Activated T-cell treated with anti-CD3 and anti-CD28 coated beads for 1 hour (primary cell): ENCODE results near the gene FILIP1.

Experiments used
- DNase-seq: peaks from one replicate; pipeline ENCODE4 v3.0.0-alpha.2; 2020; ENCODE audit warnings: low read depth

Gene FILIP1

DNA sequence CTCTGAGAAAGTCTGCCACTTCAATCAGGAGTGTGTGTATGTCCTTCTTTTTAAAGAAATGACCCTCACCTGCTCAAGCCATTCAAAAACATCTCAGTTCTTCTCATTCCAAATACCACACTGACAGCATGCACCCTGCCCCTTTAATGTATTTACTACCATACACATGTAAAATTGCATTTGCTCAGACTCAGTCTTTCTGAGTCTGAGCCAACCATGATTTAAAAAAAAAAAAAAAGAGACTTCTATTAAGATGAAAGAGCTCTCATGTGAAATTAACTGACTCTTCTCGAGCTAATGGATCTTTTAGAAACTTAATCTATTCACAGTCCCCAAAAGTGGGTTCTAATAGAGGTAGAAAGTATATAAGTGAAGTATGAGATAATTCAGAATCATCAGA is 1.4 kb upstream of the FILIP1 start:
- no peak for DNase-seq

DNA sequence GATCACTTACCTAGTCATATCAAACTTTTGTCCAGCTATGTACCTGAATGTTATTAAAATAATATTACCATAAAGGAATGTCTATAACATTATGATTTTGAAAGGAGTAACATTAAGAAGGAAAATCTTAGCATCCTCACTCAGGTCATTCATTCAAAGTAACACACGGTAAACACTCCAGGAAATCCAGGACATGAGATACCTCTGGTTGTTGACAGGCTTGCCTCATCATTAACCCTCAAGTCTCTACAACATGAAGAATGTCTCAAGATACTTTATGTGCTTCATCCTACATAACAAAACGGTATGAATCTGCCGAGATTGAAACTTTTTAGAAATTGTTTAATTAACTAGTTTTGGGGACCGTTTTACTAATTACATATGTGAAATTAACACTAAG is 690 bp upstream of the FILIP1 start:
- DNase-seq = no peak

DNA sequence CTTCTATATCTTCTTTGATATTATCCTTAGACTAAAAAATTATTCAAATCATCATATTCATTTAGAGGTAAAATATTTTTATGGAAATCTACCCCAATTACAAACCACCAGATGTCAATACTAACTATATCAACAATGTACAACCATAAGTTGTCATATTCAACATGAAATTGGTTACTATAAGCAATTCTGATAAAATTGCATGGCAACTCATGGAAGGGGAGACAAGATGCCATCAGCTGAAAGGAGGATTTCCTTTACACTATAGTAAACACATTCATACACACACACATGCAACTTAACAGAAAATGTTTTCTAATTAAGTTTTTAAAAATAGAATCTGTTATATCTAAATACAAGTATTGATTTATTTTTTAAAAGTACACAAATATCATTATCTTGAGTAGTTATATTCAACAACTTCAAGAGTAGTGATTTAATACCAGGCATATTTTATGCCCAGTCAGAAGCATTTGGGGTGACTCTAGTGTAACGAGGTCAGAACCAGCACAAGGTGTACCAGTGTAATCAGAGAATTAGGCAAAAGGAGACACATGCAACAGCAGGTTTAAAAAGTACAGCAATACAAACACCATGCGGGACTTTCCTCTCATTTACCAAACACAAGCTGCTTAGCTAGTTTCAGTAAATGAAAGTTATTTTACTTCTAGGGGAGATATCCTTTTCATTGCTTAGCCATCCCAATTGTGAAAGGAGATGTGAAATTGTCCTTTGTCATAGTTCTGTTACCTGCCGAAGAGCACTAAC is 1.0 kb downstream of the FILIP1 start:
- DNase-seq = no peak

DNA sequence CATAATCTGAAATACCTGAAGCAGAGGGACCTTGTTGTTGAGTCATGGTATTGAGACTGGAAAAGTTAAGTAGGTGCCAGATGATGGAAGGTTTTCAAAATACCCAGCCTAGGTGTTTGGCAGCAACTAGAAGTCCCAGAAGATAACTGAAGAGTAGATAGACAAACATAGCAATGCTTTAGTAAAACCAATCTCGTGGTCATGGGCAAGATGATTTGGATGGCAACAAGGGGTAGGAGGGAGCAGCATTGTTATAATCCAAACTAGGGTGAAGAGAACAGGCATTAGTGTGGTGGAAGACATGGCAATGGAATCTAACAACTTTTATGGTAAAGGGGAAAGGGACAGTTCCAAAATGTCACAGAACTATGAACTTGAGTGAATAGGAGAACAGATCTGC is 2.3 kb downstream of the FILIP1 start:
- no peak for DNase-seq

DNA sequence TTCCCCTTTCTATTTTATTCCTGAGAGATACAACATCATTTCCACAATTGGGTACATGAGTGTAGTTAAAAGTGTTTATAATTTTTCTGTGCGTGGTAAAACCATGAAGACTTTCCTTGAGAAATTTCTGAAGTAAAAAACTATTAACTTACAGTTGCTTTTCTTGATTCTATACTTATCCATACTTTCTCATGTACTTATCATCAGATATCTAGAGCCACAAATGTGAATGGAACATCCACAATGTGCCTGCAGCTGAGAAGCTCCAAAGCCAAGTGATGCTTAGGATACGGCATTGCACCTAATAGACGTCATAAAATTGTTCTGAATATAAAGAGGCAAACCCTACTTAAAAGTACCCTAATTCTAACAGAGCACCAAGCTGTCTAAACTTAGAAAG is 2.9 kb downstream of the FILIP1 start:
- no peak for DNase-seq

DNA sequence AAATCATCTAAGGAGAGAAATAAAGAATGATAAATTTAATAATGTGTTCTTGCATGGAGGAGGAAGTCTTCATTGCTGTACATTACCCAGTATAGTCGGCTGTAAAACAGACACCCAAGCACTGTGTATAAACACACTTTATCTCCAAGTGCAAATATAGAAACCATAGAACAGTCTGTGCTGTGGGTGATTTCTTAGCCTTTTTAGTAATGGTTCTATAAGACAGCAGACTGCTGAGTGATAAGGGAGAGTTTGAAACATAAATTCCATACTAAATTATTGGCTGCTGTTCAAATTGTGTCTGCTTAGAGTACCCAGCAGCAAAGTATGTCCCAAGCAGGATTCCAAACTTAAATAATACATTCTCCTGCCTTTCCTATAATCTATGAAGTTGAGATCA is 4.6 kb downstream of the FILIP1 start:
- no peak for DNase-seq

DNA sequence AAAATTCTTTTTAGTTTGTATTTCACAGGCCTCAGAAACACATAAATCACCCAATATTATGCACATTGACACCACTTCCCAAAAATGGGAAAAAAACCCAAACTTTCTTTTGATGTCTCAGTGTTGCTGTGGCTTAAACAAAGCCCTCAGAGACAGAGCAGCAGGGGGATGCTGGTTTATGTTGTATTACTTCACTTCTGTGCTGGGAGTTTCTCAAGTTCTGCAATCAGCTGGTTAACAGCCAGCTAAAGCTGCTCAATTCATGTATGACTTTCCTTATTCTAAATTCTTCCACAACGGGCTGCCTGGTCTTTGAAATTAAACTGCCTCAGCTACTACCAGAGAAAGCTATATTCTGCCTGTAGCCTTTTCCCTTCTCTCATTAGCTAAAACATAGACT is 5.6 kb downstream of the FILIP1 start:
- DNase-seq = no peak

DNA sequence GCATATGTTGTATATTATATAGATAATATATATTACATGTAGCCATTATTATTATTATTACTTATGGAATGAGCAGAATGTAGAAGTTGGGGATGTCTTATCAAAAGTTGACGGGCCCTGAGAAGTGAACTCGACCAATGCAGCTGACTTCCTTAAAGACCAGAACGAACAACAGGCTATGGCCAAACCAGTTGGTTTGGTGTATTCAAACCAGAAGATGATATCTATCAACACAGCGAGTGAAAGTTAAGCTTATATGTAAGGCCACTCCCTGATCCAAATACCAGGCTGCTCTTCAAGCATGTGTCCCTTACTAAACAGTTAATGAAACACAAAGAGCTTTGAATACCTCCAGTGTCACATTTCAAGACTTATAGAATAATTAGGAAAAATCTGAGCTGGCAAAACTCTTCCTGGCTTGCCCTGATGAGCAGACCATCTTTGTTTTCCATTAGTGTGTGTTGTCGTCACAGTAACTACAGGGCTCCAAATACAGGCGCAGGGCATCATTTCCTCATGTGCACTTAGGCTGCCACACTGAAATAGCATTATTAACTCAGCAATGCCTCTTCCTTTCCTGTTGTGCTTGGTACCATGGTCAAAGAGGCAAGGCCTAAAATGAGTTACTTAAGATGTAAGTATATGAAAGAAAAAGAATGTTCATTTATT is 6.6 kb downstream of the FILIP1 start:
- no peak for DNase-seq

DNA sequence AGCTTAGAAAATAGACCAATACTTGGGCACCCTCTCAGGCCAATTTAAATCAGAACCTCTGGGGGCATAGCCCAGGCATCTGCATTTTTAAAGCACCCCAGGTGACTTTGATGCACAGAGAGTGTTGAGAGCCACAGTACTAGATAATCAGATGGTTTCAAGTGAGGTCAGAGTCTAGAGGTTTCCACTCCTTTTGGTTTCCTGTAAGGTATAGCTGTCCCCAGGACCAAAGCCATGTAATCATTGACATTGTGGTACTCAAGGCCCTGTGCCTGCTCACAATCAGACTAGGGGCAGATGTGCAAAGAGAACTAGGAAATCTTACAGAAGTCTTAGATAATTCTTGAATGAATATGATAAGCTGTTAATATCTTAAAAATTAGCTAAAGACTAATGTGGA is 9.1 kb downstream of the FILIP1 start:
- DNase-seq = no peak

DNA sequence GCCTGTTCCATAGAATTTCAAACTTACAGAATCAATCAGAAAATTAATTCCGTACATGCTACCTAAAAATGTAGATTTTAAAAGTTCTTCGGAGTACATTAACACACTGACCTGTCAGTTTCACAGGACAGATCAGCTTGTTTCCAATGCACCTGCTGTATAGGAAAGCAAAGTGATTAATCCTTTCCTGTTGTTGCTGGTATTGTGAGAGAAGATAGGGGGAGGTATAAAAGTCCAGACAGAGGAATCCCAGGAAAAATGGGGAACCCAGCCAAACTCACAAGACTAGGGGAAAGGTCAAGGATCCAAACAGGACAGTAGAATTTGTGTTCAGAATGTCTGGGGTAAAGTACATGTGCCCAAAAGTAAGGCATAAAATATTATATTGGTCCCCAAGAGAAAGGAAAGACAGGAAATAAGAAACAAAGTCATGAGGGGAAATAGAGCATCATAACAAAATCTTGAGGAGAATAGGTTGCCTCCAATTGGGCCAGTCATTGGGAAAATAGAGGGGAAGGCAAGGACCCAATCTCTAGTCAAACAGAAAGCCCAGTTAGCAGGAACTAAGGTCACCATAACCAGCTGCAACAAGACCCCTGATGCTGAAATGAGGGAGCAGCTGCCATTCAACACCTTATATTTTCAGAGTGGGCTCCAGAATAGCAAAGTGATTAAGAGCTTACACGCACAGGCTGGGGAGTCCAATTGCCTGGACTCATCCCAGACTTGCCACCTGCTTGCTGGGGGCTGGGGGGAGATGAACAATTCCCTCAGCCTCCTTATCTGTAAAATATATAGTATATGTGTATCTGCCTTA is 10.3 kb downstream of the FILIP1 start:
- no peak for DNase-seq

DNA sequence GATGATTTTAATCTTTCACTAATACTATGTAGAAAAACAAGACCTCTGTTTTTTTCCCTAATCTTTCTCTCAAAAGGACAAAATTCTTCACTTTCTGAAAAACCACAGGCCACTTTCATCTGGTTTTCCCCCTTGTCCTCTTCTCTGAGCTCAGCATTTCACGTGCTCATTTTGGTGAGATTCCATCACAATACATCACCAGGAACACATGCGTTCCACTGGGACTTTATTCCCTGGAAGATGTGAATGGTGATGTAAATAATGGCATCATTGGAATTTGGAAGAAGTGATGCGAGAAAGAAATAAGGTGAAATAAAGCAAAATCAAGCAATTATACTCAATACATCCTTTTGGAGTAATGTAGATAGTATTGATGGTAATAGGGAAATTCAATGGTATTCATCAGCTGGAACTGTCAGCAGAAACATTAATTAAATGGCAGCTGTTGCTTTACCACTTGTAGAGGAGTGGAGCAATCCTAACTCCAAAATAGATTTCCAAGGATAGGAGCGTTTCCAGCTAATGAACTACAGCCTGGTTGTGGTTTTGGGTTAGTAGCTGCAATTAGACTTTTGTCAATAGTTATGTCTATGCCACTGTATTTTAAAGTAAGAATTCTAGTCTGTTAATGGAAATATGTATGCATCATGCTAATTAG is 11.5 kb downstream of the FILIP1 start:
- no peak for DNase-seq

DNA sequence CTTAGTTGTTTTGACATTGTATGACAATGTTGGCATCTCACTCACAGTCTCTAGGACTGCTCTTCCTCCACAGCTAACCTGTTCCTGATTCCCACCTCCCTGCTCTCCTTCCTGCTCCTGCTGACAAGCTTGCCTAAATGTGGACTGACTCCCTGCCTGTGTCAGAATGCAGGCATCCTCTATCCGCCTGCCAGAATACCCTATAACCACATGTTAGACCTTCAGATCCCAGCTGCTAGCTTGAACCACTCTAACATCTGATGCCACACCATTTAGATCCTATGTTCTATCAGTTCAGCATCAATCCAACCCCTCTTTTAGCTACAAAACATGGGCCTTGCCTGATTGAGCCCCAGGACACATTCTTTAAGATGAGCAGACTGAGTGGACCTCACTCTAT is 12.2 kb downstream of the FILIP1 start:
- no peak for DNase-seq

DNA sequence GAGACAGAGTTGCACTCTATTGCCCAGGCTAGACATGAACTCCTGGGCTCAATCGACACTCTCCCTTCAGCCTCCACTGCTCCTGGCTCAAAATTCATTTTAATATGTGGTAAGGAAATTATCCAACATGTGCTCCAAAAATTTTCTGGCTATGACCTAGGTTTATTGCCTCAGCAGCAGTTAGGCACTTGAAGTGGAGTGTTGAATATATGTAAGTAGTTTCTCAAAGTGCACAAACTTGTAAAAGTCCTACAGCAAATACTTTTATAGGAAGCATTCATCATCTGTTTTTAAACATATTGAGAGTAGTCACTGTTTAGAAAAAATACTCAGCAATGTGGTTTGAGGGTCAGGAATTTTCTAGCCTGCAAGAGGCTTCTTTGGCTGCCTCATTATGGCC is 13.2 kb downstream of the FILIP1 start:
- DNase-seq = no peak

DNA sequence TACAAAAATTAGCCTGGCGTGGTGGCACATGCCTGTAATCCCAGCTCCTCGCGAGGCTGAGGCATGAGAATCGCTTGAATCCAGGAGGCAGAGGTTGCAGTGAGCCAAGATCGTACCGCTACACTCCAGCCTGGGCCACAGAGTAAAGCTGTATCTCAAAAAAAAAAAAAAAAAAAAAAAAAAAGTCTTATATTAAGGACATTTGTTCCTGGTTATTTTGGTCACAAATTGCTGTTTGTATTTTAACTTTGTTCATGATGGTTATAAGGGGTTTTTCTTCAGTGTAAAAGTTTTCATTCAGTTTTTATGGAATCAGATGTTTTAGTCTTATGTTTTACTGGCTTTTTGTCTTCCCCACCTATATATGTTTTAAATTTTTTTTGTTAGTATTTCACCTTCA is 13.9 kb downstream of the FILIP1 start:
- DNase-seq = no peak

DNA sequence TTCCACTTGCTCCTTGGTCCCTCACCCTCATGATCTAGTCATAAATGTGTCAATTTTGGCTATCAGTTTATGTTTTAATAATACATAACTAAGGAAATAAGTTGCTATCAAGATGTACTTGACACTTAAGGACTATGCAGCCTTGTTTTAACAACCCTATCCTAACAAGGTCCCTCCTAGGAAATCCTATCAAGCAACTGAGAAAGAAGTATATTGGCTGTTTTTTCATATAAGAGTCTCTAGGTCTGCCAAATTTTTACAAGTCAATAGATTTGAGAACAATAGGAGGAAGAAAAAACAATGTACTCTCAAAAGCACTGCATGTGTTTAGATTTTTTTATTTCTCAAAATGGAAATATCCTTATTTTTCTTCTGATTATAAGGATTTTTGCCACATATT is 14.7 kb downstream of the FILIP1 start:
- no peak for DNase-seq

DNA sequence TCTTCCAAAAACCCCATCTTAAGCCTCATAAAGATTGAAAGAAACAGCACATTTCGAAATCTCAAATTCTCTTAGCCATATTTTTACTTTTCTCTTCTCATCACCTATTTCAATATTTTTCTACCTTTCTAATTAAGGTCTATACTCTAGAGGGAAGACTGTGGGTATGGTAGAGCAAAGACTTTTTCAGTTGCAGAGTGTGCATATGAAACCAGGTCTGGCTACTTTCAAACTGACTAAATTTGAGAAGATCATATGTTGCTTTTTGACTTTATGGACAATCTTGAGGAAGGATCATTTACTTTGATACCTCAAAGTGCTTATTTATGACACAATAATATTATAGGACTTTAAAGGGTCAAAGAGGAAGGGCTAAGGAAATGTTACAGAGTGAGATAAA is 20.7 kb downstream of the FILIP1 start:
- no peak for DNase-seq

DNA sequence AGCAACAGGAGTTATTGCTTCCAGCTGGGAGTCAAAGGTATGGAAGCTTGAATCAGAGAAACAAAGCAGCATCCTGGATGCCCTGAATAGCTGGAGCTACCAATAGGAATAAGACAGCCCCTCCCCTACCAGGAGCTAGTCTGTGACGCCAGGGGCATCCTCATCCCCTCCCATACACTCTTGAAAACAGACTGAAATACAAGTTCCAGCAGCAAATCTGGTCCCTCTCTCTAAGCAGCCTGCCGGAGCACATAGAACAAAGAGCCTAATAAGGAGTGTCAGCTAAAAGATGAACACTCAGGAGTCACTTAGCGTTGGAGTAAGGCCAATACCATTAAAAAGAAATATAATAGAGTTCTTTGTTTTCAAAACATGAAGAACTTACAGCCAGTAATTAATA is 25.6 kb downstream of the FILIP1 start:
- no peak for DNase-seq

DNA sequence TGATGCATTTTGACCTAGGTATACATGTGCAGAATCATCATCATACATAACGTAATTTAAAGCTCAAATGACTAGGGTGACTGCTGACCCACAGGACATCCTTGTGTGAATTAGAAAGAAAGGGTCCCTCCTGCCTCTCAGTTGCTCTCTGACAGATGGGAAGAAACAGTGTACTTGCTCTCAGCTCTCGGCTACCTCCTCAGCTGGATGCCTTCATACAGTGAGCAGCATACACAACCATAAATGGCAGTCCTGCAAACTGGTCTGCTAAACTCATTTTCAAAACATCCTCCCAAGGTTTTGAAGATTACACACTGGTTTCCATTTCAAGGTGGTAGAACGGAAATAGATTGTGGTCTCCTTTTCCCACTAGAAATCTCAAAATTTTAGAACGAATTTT is 26.3 kb downstream of the FILIP1 start:
- DNase-seq = no peak

DNA sequence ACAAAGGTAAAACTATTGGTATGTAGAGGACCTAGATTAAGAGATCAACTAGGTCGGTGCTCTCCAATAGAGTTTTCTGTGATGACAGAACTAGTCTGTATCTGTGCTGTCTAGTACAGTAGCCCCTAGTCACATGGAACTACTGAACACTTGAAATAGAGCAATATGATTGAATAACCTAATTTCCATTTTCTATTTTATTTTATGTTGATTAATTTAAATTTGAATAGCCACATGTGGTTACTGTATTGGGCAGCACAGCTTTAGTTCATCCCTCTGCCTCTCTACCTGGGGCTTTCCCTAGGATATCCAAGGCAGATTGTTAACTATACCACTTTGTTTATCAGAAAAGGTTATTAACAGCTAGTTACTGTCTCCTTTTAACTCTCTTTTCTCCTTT is 27.0 kb downstream of the FILIP1 start:
- DNase-seq = no peak

DNA sequence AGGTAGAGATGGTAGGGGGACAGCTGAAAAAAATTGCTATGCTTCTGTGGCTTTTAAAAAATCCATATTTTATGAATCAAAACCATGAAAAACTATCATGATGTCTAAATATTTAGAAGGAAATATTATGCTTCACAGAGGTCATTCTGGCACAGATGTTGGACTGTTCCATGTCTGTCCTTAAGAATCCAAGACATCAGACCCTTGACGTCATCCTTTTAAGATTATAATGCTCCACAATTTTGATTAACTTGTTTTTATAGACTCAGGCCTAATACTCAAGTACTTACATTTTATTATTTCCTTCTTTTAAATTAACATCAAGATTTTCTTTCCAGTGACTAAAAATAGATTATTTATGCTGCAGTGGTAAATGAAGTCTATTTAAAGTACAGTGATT is 29.7 kb downstream of the FILIP1 start:
- DNase-seq = no peak

DNA sequence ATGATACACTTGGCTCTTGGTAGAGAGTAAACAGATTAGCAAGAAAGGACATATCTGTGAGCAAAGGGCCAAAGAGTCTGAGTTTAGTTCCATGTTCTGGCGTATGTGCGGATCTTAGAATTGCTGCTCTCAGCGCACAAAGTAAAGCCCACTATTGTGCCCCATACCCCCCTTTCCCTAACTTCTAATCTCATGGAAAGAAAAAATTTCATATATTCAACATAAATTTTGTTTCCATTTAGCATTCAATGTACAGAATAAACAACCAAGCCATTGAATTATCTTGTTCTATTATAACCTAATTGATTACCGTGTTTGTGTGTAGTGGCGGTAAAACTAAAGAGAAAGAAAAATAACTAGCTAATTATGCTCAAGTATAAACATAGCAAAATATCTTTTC is 30.5 kb downstream of the FILIP1 start:
- DNase-seq = no peak

DNA sequence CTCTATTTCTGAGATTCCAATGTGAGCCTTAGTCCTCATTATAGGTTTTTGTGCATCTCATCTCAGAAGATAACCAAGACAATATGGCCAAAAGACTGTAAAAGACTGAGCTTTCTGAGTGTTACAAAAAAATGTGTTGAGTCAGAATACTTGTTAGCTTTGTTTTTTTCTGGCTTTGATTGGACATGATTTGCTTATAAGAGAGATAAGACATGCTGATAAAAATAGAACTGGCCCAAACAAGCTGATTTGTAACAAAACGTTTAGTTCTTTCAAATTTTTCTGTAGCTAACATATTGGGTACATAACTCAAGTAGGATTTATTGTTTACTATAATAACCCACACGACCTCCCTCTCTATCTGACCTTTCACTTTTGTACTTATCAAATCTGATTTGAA is 32.9 kb downstream of the FILIP1 start:
- DNase-seq = no peak

DNA sequence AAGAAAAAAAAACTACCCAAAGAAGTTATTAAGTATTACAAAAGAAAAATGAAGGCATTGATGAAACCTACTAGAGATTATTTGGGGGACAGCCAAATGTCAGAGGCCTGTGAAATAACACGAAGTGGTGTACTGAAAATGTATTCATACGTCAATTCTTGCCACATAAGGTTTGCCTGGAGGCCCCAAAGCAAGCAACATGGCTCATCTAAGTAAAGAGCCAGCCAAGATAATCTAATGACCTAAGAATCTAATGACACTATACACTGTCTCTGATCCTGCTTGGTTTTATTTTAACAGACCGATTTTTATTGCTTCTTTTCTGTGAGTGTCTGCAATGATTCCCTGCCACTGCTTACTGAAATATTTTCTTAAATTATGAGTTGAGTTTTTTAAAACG is 34.7 kb downstream of the FILIP1 start:
- no peak for DNase-seq
